Naive thymus-derived CD4-positive, alpha-beta T cell (primary cell): ENCODE results near the gene ZCCHC2. TPM values are rescaled to one million over a fixed set of nuclear protein-coding genes. Genes with fewer than 3 reads are reported as not detected.

Source experiments
- ATAC-seq: fragments of 150-1000 bp; cut with Tn5 transposase; 2 replicates; pipeline ENCODE4 v1.10.0; 2021; ENCODE audit warnings: mild to moderate bottlenecking, moderate library complexity
- CTCF ChIA-PET: fragments of 350-600 bp; sonication (Branson Sonifier 250); formaldehyde crosslinking; loops from one replicate; lab custom pipeline; 2021; ENCODE audit warnings: antibody characterized with exemption; lab: Charles Lee
- POLR2A ChIA-PET: fragments of 350-600 bp; sonication (Branson Sonifier 250); formaldehyde crosslinking; loops from one replicate; lab custom pipeline; 2021; ENCODE audit warnings: antibody characterized with exemption, inconsistent platforms; lab: Charles Lee
- DNase-seq, 9 donors: peaks; one replicate each; pipeline versions ENCODE4 v3.0.0 to v3.0.0-alpha.2; 2020 to 2022; ENCODE audit warnings: mixed read lengths in 1 of 9
- H3K27ac ChIP-seq: one replicate; pipeline ENCODE4 v1.7.0; 2013; ENCODE audit warnings: mild to moderate bottlenecking, low read depth, low read length, moderate library complexity
- H3K27me3 ChIP-seq, 2 donors: one replicate each; pipeline ENCODE4 v1.7.0; 2013; ENCODE audit warnings: low read length in 2 of 2, mild to moderate bottlenecking in 2 of 2, moderate library complexity in 2 of 2; ENCODE audit not compliant: control insufficient read depth in 2 of 2, insufficient read depth in 2 of 2
- H3K36me3 ChIP-seq, 3 experiments: 1 replicate in 2 of 3; 2 replicates in 1 of 3; pipeline ENCODE4 v1.7.0; 2013; ENCODE audit warnings: low read length in 3 of 3, mild to moderate bottlenecking in 3 of 3, moderate library complexity in 1 of 3; ENCODE audit not compliant: insufficient read depth in 3 of 3, control insufficient read depth in 2 of 3
- H3K4me1 ChIP-seq, 2 donors: one replicate each; pipeline ENCODE4 v1.7.0; 2013; ENCODE audit warnings: low read length in 2 of 2, mild to moderate bottlenecking in 2 of 2, moderate library complexity in 1 of 2; ENCODE audit not compliant: control insufficient read depth in 2 of 2, insufficient read depth in 2 of 2
- H3K4me3 ChIP-seq: 2 replicates; pipeline ENCODE4 v1.7.0; 2013; ENCODE audit warnings: mild to moderate bottlenecking, low read length
- H3K9me3 ChIP-seq, 3 experiments: 1 replicate in 2 of 3; 2 replicates in 1 of 3; pipeline ENCODE4 v1.7.0; 2013; ENCODE audit warnings: low read length in 3 of 3; ENCODE audit not compliant: control insufficient read depth in 2 of 3
- H3K27ac Mint-ChIP-seq, 9 donors: one replicate each; pipeline ENCODE4 v1.8.0; 2020 to 2022; ENCODE audit warnings: mixed read lengths in 9 of 9, mild to moderate bottlenecking in 8 of 9, moderate library complexity in 5 of 9, inconsistent platforms in 2 of 9
- H3K27me3 Mint-ChIP-seq, 5 donors: one replicate each; pipeline ENCODE4 v1.8.0; 2021 to 2022; ENCODE audit warnings: mixed read lengths in 5 of 5, mild to moderate bottlenecking in 1 of 5
- H3K36me3 Mint-ChIP-seq, 5 donors: one replicate each; pipeline ENCODE4 v1.8.0; 2020 to 2022; ENCODE audit warnings: mixed read lengths in 5 of 5, mild to moderate bottlenecking in 3 of 5, inconsistent platforms in 1 of 5
- H3K4me1 Mint-ChIP-seq, 7 donors: one replicate each; pipeline ENCODE4 v1.8.0; 2020 to 2022; ENCODE audit warnings: mixed read lengths in 7 of 7, mild to moderate bottlenecking in 3 of 7, inconsistent platforms in 1 of 7
- H3K4me3 Mint-ChIP-seq, 10 donors: one replicate each; pipeline ENCODE4 v1.8.0; 2020 to 2022; ENCODE audit warnings: mild to moderate bottlenecking in 10 of 10, mixed read lengths in 10 of 10, moderate library complexity in 6 of 10, inconsistent platforms in 2 of 10
- H3K9me3 Mint-ChIP-seq, 11 donors: one replicate each; pipeline ENCODE4 v1.8.0; 2020 to 2022; ENCODE audit warnings: mixed read lengths in 11 of 11, mild to moderate bottlenecking in 4 of 11, inconsistent platforms in 1 of 11, moderate library complexity in 1 of 11
- intact Hi-C, 2 donors: fragments of 100-400 bp; cut with micrococcal nuclease; formaldehyde crosslinking; loops; one replicate each; pipeline ENCODE4 v1.15.1; 2023
- polyA plus RNA-seq, 2 donors: library from polyadenylated mRNA; unstranded; fragments of 300-500 nt; fragmentation: Illumina TruSeq; gene quantifications; one replicate each; pipeline ENCODE4 v1.2.3, GENCODE V29; 2021
- total RNA-seq, 6 experiments: library from RNA in 5 of 6; stranded (reverse) in 5 of 6; gene quantifications; 1 replicate in 5 of 6; 2 replicates in 1 of 6; pipeline ENCODE4 v1.2.3 and lab custom pipeline; 2021 to 2026

The ZCCHC2 gene
- total and polyA plus RNA-seq, 7 experiments from 2014 or later = 1.8 to 68.5 (median 54.5) TPM

DNA sequence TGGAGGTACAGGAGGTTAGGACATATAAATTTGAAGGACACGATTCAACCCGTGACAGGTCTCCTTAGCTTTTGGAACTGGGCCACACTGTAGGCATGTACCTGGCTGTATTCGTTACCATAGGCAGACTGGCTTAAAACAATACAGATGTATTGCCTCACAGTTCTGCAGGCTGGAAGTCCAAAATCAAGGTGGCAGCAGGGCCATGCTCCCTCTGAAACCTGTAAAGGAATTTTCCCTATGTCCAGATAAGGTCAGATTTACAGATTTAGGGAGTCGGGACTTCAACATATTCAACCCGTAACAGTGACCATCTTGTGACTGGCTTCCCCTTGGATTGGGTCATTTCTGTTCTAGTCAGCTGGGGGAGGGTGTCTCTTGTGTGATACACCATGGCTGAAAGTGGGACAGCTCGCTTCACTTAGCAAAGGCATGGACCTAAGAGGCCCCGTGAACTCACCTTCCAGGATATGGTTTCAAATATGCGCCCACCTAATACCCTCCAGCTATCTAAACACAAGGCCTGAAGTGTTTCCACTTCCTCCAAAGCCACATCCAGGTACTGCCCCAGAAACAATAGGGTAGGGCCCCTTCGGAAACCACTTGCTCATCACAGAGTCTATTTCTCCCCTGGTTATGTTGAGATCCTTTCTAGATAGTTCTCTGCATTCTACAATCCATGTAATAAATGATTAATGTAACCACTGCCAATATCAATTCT is 85.0 kb downstream of the ZCCHC2 start:
- Histone ChIP-seq H3K27me3 (no peaks in the 10 kb centered on the region), H3K27ac (no peak overlapping the region), H3K4me1 (no peaks in the 10 kb centered on the region), H3K4me3 (no peak overlapping the region), H3K36me3 (no peaks in the 10 kb centered on the region), H3K9me3 (no peaks in the 10 kb centered on the region)
- Mint-ChIP-seq H3K4me3 (no peak overlapping the region), H3K4me1 (peaks cover 0 to 3% (median 0%) of the 10 kb centered on the region in 7 donors), H3K27ac (no peak overlapping the region), H3K9me3 (peaks cover 0 to 4% (median 0%) of the 10 kb centered on the region in 11 donors), H3K36me3 (no peaks in the 10 kb centered on the region), H3K27me3 (peaks cover 8 to 45% (median 15%) of the 10 kb centered on the region in 5 donors)
- ChIA-PET CTCF (no interaction called here), POLR2A (no interaction called here)
- intact Hi-C loops = no loop called here
- DNase-seq = no peak
- ATAC-seq = no peak

DNA sequence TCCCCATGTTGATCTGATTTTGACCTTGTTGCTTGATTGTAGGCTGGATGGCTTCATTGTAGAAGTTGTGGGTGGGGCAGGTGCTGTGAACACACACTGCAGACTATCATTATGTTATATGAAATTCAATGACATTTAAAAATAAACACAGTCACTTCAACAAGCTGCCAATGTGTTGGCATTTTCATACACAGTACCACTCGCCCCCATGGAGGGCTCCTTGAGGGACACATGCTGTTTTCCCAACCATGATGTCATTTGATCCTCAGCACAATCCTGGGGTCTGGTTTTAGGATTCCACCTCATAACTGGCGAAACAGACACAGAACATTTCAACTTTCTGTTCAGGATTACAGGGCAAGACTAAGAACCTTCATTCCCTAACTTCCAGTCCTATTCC is 86.9 kb downstream of the ZCCHC2 start:
- no peak overlapping the region for H3K4me3 ChIP-seq
- intact Hi-C loops = no loop called here
- DNase-seq = no peak
- H3K27me3 ChIP-seq = no peaks in the 10 kb centered on the region
- no peaks in the 10 kb centered on the region for H3K4me1 ChIP-seq
- ChIA-PET CTCF (no interaction called here), POLR2A (no interaction called here)
- H3K27me3 Mint-ChIP-seq = peaks cover 6 to 44% (median 15%) of the 10 kb centered on the region in 5 donors
- peaks cover 0 to 4% (median 0%) of the 10 kb centered on the region in 11 donors for H3K9me3 Mint-ChIP-seq
- H3K36me3 Mint-ChIP-seq = no peaks in the 10 kb centered on the region
- no peak for ATAC-seq
- H3K4me1 Mint-ChIP-seq = peaks cover 0 to 3% (median 0%) of the 10 kb centered on the region in 7 donors
- no peaks in the 10 kb centered on the region for H3K9me3 ChIP-seq
- H3K4me3 Mint-ChIP-seq = no peak overlapping the region
- no peak overlapping the region for H3K27ac Mint-ChIP-seq
- H3K27ac ChIP-seq = no peak overlapping the region
- no peaks in the 10 kb centered on the region for H3K36me3 ChIP-seq

DNA sequence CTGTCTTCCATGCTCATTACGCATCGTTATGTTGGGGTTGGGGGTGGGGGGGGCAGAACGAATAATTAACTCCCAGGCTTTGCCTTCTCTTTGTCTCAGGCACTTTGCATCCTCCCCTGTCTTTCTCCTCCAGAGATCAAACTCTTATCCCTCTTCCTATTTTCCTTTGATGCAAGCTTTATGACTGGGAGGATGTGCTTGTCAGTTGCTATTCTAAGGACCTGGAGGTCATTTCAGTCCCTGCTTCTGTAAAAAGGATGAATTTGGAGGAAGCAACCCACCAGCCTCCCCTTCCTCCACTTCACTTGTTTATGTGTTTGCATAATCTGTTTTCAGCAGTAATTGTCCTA is 87.5 kb downstream of the ZCCHC2 start:
- Histone ChIP-seq H3K4me1 (no peaks in the 10 kb centered on the region), H3K36me3 (no peaks in the 10 kb centered on the region), H3K4me3 (no peak overlapping the region), H3K27ac (no peak overlapping the region), H3K27me3 (no peaks in the 10 kb centered on the region), H3K9me3 (no peaks in the 10 kb centered on the region)
- ATAC-seq (no peak), DNase-seq (no peak)
- H3K9me3 Mint-ChIP-seq = peaks cover 0 to 4% (median 0%) of the 10 kb centered on the region in 11 donors
- no peak overlapping the region for H3K4me3 Mint-ChIP-seq
- H3K27ac Mint-ChIP-seq = no peak overlapping the region
- ChIA-PET POLR2A (no interaction called here), CTCF (no interaction called here)
- no peaks in the 10 kb centered on the region for H3K36me3 Mint-ChIP-seq
- H3K4me1 Mint-ChIP-seq = peaks cover 0 to 3% (median 0%) of the 10 kb centered on the region in 7 donors
- peaks cover 6 to 49% (median 15%) of the 10 kb centered on the region in 5 donors for H3K27me3 Mint-ChIP-seq
- intact Hi-C loops = no loop called here

DNA sequence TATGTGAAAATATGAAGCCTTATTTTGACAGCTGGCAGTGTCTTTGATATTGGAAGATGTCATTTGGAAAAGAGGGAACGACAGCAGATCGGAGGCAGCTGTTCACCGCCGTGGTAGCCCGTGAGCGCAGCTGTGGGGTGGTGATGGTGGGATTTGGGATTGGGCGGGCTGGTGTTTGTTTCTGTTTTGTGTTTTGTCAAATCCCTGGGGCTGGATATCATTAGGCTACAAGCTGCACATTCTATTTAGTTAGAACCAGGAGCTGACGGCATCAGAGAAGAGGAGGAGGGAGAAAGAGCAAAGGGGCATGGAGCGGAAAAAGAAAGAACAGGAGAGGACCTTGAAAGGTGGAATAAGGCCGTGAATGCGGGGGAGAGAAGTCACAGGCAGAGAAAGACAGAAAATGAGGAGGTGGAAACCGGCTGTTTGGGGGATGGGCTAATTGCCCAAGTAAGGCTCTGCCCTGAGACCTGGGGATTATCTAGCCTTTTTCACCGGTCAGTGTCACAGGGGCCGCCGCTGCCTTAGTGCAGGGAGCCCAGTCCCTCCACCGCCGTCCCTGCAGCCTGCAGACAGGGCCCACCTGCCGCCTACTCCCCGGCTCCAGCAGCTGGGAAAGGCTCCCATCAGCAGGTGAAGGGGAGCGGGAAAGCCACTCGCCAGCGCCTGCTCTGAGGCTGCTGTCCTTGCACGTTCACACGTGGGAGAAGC is 88.0 kb downstream of the ZCCHC2 start:
- Mint-ChIP-seq H3K4me3 (peak overlapping the region in 1 of 10 donors; percentile 24), H3K27ac (no peak overlapping the region), H3K27me3 (peaks cover 6 to 53% (median 19%) of the 10 kb centered on the region in 5 donors), H3K4me1 (peaks cover 0 to 3% (median 0%) of the 10 kb centered on the region in 7 donors), H3K36me3 (no peaks in the 10 kb centered on the region), H3K9me3 (peaks cover 0 to 4% (median 0%) of the 10 kb centered on the region in 11 donors)
- Histone ChIP-seq H3K4me1 (no peaks in the 10 kb centered on the region), H3K27ac (no peak overlapping the region), H3K27me3 (no peaks in the 10 kb centered on the region), H3K9me3 (no peaks in the 10 kb centered on the region), H3K4me3 (no peak overlapping the region), H3K36me3 (no peaks in the 10 kb centered on the region)
- DNase-seq (no peak), ATAC-seq (no peak)
- ChIA-PET CTCF (no interaction called here), POLR2A (no interaction called here)
- intact Hi-C loops = no loop called here

DNA sequence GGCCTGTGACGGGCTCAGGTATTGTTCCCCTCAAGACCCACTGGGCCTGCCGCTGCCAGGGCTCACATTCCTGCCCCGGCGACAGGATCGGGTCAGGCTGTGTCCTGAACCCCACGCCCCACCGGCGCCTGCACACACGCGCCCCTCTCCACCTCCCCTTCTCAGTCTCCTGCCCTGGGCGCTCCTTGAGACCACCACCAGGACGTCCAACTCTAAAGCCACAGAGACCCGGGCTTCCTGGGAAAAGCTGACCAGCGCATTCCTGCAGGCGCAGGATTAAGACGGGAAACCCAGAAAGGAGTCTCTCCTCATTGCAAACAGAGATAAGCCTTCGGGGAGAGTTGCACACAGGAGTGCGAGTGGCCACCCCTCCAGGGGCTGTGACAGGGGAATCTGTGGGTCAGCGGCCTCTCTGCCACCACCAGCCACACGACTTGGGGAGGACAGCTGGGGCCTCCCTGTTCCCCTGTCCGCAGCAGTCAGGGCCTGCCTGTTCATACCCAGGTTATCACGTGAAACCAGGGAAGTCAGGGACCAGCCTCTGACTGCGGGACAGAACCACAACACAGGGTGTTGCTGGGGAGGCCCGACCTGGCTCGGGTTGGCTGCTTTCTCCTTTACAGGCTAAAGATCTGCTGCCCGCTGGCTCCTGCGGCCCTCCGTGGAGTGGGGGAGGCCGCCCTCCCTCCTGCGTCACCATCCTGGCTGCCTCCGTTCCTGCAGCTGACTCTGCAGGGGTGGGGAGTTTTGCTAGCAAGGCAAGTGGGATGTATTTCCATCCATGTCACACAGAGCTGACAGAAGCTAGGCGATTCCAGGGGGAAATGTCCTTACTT is 88.8 kb downstream of the ZCCHC2 start:
- Mint-ChIP-seq H3K36me3 (no peaks in the 10 kb centered on the region), H3K4me1 (peaks cover 0 to 3% (median 0%) of the 10 kb centered on the region in 7 donors), H3K9me3 (peaks cover 0 to 4% (median 0%) of the 10 kb centered on the region in 11 donors), H3K27me3 (peaks cover 12 to 58% (median 26%) of the 10 kb centered on the region in 5 donors), H3K4me3 (no peak overlapping the region), H3K27ac (no peak overlapping the region)
- intact Hi-C loops = no loop called here
- Histone ChIP-seq H3K36me3 (no peaks in the 10 kb centered on the region), H3K4me3 (no peak overlapping the region), H3K4me1 (no peaks in the 10 kb centered on the region), H3K27me3 (no peaks in the 10 kb centered on the region), H3K9me3 (no peaks in the 10 kb centered on the region), H3K27ac (no peak overlapping the region)
- POLR2A ChIA-PET = no interaction called here
- peak; percentile 16 for ATAC-seq
- DNase-seq = no peak
- CTCF ChIA-PET = no interaction called here

DNA sequence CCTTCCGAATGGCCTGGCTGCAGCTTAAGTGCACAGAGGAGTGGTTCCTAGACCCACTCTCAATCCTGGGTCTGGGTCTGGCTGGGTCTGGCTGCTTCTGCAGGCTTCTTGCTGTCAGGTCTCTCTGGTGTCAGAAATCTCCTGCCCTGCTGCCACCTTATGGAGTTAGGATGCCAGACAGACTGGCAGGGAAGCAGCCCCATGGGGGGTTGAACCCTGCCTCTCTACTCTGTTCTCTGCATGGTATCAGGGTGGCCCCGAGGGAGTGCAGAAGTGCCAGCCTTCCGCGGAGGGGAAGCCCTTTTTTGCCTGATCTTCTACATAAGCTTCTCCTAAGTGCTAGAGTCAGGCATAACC is 89.4 kb downstream of the ZCCHC2 start:
- Histone ChIP-seq H3K27ac (no peak overlapping the region), H3K27me3 (no peaks in the 10 kb centered on the region), H3K4me3 (no peak overlapping the region), H3K9me3 (no peaks in the 10 kb centered on the region), H3K36me3 (no peaks in the 10 kb centered on the region), H3K4me1 (no peaks in the 10 kb centered on the region)
- intact Hi-C loops = no loop called here
- Mint-ChIP-seq H3K27ac (no peak overlapping the region), H3K4me1 (peaks cover 0 to 3% (median 0%) of the 10 kb centered on the region in 7 donors), H3K27me3 (peaks cover 14 to 62% (median 27%) of the 10 kb centered on the region in 5 donors), H3K4me3 (no peak overlapping the region), H3K9me3 (peaks cover 0 to 4% (median 0%) of the 10 kb centered on the region in 11 donors), H3K36me3 (no peaks in the 10 kb centered on the region)
- ATAC-seq (no peak), DNase-seq (no peak)
- ChIA-PET POLR2A (no interaction called here), CTCF (no interaction called here)
